Astrocyte (in vitro differentiated cells and primary cell): ENCODE results near the gene POLD2. TPM values are rescaled to one million over a fixed set of nuclear protein-coding genes. Genes with fewer than 3 reads are reported as not detected.

Experiments used
- DNase-seq: peaks from one replicate; pipeline ENCODE4 v3.0.0-alpha.2; 2010; ENCODE audit warnings: low read depth
- FAIRE-seq: peaks from 2 replicates; lab custom pipeline; 2011; peaks lifted over from hg19 to GRCh38; lab: Jason Lieb, UNC
- H2AFZ ChIP-seq: 2 replicates; pipeline ENCODE4 v1.6.0; 2012; ENCODE audit warnings: low read depth, low read length, inconsistent platforms
- H3K27ac ChIP-seq: 2 replicates; pipeline ENCODE4 v1.5.1; 2011; ENCODE audit warnings: low read depth, low read length, inconsistent platforms
- H3K27me3 ChIP-seq: 2 replicates; pipeline ENCODE4 v1.6.0; 2011; ENCODE audit warnings: low read length, inconsistent platforms; ENCODE audit not compliant: insufficient read depth
- H3K36me3 ChIP-seq: 2 replicates; pipeline ENCODE4 v1.5.1; 2011; ENCODE audit warnings: low read length, inconsistent platforms; ENCODE audit not compliant: insufficient read depth
- H3K4me1 ChIP-seq: 2 replicates; pipeline ENCODE4 v1.5.1; 2011; ENCODE audit warnings: low read length, inconsistent platforms; ENCODE audit not compliant: insufficient read depth
- H3K4me2 ChIP-seq: 2 replicates; pipeline ENCODE4 v1.6.0; 2012; ENCODE audit warnings: low read length, inconsistent platforms
- H3K4me3 ChIP-seq: 2 replicates; pipeline ENCODE4 v1.5.1; 2011; ENCODE audit warnings: low read depth, mild to moderate bottlenecking, low read length, inconsistent platforms; ENCODE audit not compliant: insufficient read depth
- H3K79me2 ChIP-seq: 2 replicates; pipeline ENCODE4 v1.6.0; 2012; ENCODE audit warnings: mild to moderate bottlenecking, low read length, inconsistent platforms; ENCODE audit not compliant: insufficient read depth
- H3K9ac ChIP-seq: 2 replicates; pipeline ENCODE4 v1.6.0; 2012; ENCODE audit warnings: mild to moderate bottlenecking, low read length, inconsistent platforms
- H3K9me3 ChIP-seq: 2 replicates; pipeline ENCODE4 v1.5.1; 2012; ENCODE audit warnings: low read depth, mild to moderate bottlenecking, low read length, inconsistent platforms; ENCODE audit not compliant: insufficient read depth
- H4K20me1 ChIP-seq: 2 replicates; pipeline ENCODE4 v1.6.0; 2012; ENCODE audit warnings: low read length, inconsistent platforms; ENCODE audit not compliant: insufficient read depth
- H3K27ac Mint-ChIP-seq: one replicate; pipeline ENCODE4 v1.8.0; 2021; ENCODE audit warnings: mild to moderate bottlenecking, mixed read lengths; ENCODE audit not compliant: unreplicated experiment
- H3K27me3 Mint-ChIP-seq: one replicate; pipeline ENCODE4 v1.8.0; 2021; ENCODE audit warnings: low read depth, mixed read lengths; ENCODE audit not compliant: unreplicated experiment
- H3K36me3 Mint-ChIP-seq: one replicate; pipeline ENCODE4 v1.8.0; 2021; ENCODE audit warnings: low read depth, mixed read lengths; ENCODE audit not compliant: unreplicated experiment
- H3K4me1 Mint-ChIP-seq: one replicate; pipeline ENCODE4 v1.8.0; 2021; ENCODE audit warnings: low read depth, mixed read lengths; ENCODE audit not compliant: unreplicated experiment
- H3K4me3 Mint-ChIP-seq: one replicate; pipeline ENCODE4 v1.8.0; 2021; ENCODE audit warnings: mild to moderate bottlenecking, moderate library complexity, mixed read lengths; ENCODE audit not compliant: unreplicated experiment
- H3K9me3 Mint-ChIP-seq: one replicate; pipeline ENCODE4 v1.8.0; 2021; ENCODE audit warnings: mild to moderate bottlenecking, mixed read lengths; ENCODE audit not compliant: unreplicated experiment
- CTCF ChIP-seq: IDR thresholded peaks from 2 replicates; pipeline ENCODE4 v1.5.1; 2011; ENCODE audit warnings: low read depth, mild to moderate bottlenecking, inconsistent platforms, low read length, moderate library complexity; ENCODE audit not compliant: insufficient read depth
- EZH2 ChIP-seq: IDR thresholded peaks from 2 replicates; pipeline ENCODE4 v1.6.1; 2012; ENCODE audit warnings: mild to moderate bottlenecking, low read length, inconsistent platforms; ENCODE audit not compliant: insufficient read depth
- total RNA-seq: library from RNA; stranded (reverse); gene quantifications from 2 replicates; pipeline ENCODE4 v1.2.1, GENCODE V29; 2021

Gene POLD2
- total RNA-seq, 1 donor from 2014 or later = 67.7 TPM

GRCh38 chr7:44097064-44097932 is 26.1 kb downstream of the POLD2 start:
- TF ChIP-seq CTCF (no peak), EZH2 (no peak)
- peaks cover 21% of the 10 kb centered on the region for H3K4me1 Mint-ChIP-seq
- no peak overlapping the region for H3K4me2 ChIP-seq
- no peaks in the 10 kb centered on the region for H4K20me1 ChIP-seq
- no peak overlapping the region for H3K9ac ChIP-seq
- H3K27me3 Mint-ChIP-seq = no peaks in the 10 kb centered on the region
- no peaks in the 10 kb centered on the region for H3K27me3 ChIP-seq
- FAIRE-seq (no peak), DNase-seq (no peak)
- no peaks in the 10 kb centered on the region for H3K36me3 ChIP-seq
- H3K4me1 ChIP-seq = peaks cover 13% of the 10 kb centered on the region
- no peak overlapping the region for H3K4me3 Mint-ChIP-seq
- no peak overlapping the region for H3K27ac ChIP-seq
- H3K36me3 Mint-ChIP-seq = no peaks in the 10 kb centered on the region
- H3K27ac Mint-ChIP-seq = peak overlapping the region; percentile 63
- no peaks in the 10 kb centered on the region for H3K9me3 Mint-ChIP-seq
- H2AFZ ChIP-seq = no peak overlapping the region
- no peaks in the 10 kb centered on the region for H3K79me2 ChIP-seq
- no peak overlapping the region for H3K4me3 ChIP-seq
- H3K9me3 ChIP-seq = no peaks in the 10 kb centered on the region

- TF ChIP-seq EZH2 (no peak), CTCF (no peak)
- Histone ChIP-seq H2AFZ (no peak overlapping the region), H4K20me1 (no peaks in the 10 kb centered on the region), H3K9ac (no peak overlapping the region), H3K4me2 (no peak overlapping the region), H3K79me2 (no peaks in the 10 kb centered on the region), H3K4me3 (no peak overlapping the region), H3K4me1 (peaks cover 13% of the 10 kb centered on the region), H3K27ac (no peak overlapping the region), H3K36me3 (no peaks in the 10 kb centered on the region), H3K9me3 (no peaks in the 10 kb centered on the region), H3K27me3 (no peaks in the 10 kb centered on the region)
- H3K27me3 Mint-ChIP-seq = no peaks in the 10 kb centered on the region
- H3K27ac Mint-ChIP-seq = no peak overlapping the region
- no peak for DNase-seq
- peaks cover 16% of the 10 kb centered on the region for H3K4me1 Mint-ChIP-seq
- no peaks in the 10 kb centered on the region for H3K9me3 Mint-ChIP-seq
- H3K4me3 Mint-ChIP-seq = no peak overlapping the region
- no peak for FAIRE-seq
- no peaks in the 10 kb centered on the region for H3K36me3 Mint-ChIP-seq
Measured at GRCh38 chr7:44096326-44096881, 26.9 kb downstream of the POLD2 start.

- H3K4me3 Mint-ChIP-seq = no peak overlapping the region
- H3K27ac Mint-ChIP-seq = no peak overlapping the region
- H3K27me3 Mint-ChIP-seq = no peaks in the 10 kb centered on the region
- Histone ChIP-seq H3K36me3 (no peaks in the 10 kb centered on the region), H3K9me3 (no peaks in the 10 kb centered on the region), H3K4me1 (peaks cover 6% of the 10 kb centered on the region), H4K20me1 (no peaks in the 10 kb centered on the region), H3K9ac (no peak overlapping the region), H3K27ac (no peak overlapping the region), H3K4me3 (no peak overlapping the region), H3K79me2 (no peaks in the 10 kb centered on the region), H2AFZ (no peak overlapping the region), H3K4me2 (no peak overlapping the region), H3K27me3 (no peaks in the 10 kb centered on the region)
- no peaks in the 10 kb centered on the region for H3K36me3 Mint-ChIP-seq
- H3K9me3 Mint-ChIP-seq = peaks cover 2% of the 10 kb centered on the region
- FAIRE-seq = no peak
- TF ChIP-seq EZH2 (no peak), CTCF (no peak)
- no peak for DNase-seq
- peaks cover 16% of the 10 kb centered on the region for H3K4me1 Mint-ChIP-seq
Measured at GRCh38 chr7:44095781-44096180, 27.6 kb downstream of the POLD2 start.
